Measurements from ENCODE around the gene RBFA. TPM values are rescaled to one million over a fixed set of nuclear protein-coding genes. Genes with fewer than 3 reads are reported as not detected.
A peak's percentile ranks its signal among the peaks of the same experiment; 100 is the strongest.

RBFA gene
- total and polyA plus RNA-seq, 3 donors from 2014 or later = 25.9 to 57.6 (median 57.0) TPM

- H3K27me3 ChIP-seq = no peaks in the 10 kb centered on the region
- H3K27ac ChIP-seq = peak overlapping the region; percentile 90 to 92
- no peaks in the 10 kb centered on the region for H3K9me3 ChIP-seq
- peak overlapping the region; percentile 78 to 92 for H3K4me3 ChIP-seq
- DNase-seq = peak; percentile 43
- 3% methylated on average over 62 to 90 of the region's 90 CpGs for WGBS, 2 donors
- H3K36me3 ChIP-seq (ENCODE audit: low read depth, missing control alignments) = no peaks in the 10 kb centered on the region
- peaks cover 10% of the 10 kb centered on the region for H3K4me1 ChIP-seq
- TF ChIP-seq CTCF (IDR thresholded peaks at IDR 0.05) (no peak), POLR2A (IDR thresholded peaks at IDR 0.05) (no peak)
- intact Hi-C loops (cut with DNase I; ENCODE audit: low total_unique reads) = no loop called here
Measured at GRCh38 chr18:80033181-80034067, 810 bp upstream of the RBFA start.

- no peak for DNase-seq
- H3K4me3 ChIP-seq = peak overlapping the region; percentile 78 to 92
- H3K4me1 ChIP-seq = peaks cover 10% of the 10 kb centered on the region
- peak overlapping the region; percentile 85 to 92 for H3K27ac ChIP-seq
- H3K9me3 ChIP-seq = no peaks in the 10 kb centered on the region
- intact Hi-C loops (cut with DNase I; ENCODE audit: low total_unique reads) = no loop called here
- H3K36me3 ChIP-seq (ENCODE audit: low read depth, missing control alignments) = no peaks in the 10 kb centered on the region
- whole genome bisulfite sequencing, 2 donors = 1 to 6% methylated on average over 8 of the region's 8 CpGs
- TF ChIP-seq POLR2A (IDR thresholded peaks at IDR 0.05) (no peak), CTCF (IDR thresholded peaks at IDR 0.05) (no peak)
- no peaks in the 10 kb centered on the region for H3K27me3 ChIP-seq
Measured at GRCh38 chr18:80034852-80035406, 695 bp downstream of the RBFA start.

- Histone ChIP-seq H3K27ac (no peak overlapping the region), H3K27me3 (no peaks in the 10 kb centered on the region), H3K36me3 (ENCODE audit: low read depth, missing control alignments) (no peaks in the 10 kb centered on the region), H3K4me1 (peaks cover 10% of the 10 kb centered on the region), H3K9me3 (no peaks in the 10 kb centered on the region), H3K4me3 (no peak overlapping the region)
- DNase-seq = no peak
- WGBS, 2 donors = 82 to 95% methylated on average over 7 of the region's 7 CpGs
- intact Hi-C loops (cut with DNase I; ENCODE audit: low total_unique reads) = no loop called here
- no peak for TF ChIP-seq POLR2A (IDR thresholded peaks at IDR 0.05)
- no peak for TF ChIP-seq CTCF (IDR thresholded peaks at IDR 0.05)
Measured at GRCh38 chr18:80035997-80036396, 1.8 kb downstream of the RBFA start.

- intact Hi-C loops (cut with DNase I; ENCODE audit: low total_unique reads) = no loop called here
- no peak for DNase-seq
- H3K9me3 ChIP-seq = no peaks in the 10 kb centered on the region
- H3K4me3 ChIP-seq = no peak overlapping the region
- H3K36me3 ChIP-seq (ENCODE audit: low read depth, missing control alignments) = no peaks in the 10 kb centered on the region
- TF ChIP-seq POLR2A (IDR thresholded peaks at IDR 0.05) (no peak), CTCF (IDR thresholded peaks at IDR 0.05) (no peak)
- H3K27ac ChIP-seq = no peak overlapping the region
- H3K27me3 ChIP-seq = no peaks in the 10 kb centered on the region
- H3K4me1 ChIP-seq = peaks cover 10% of the 10 kb centered on the region
- WGBS, 2 donors = 94 to 95% methylated on average over 11 to 12 of the region's 12 CpGs
Measured at GRCh38 chr18:80037300-80037699, 3.1 kb downstream of the RBFA start.
